HepG2 (cell line): Measurements from ENCODE around the gene NAA16. TPM values are rescaled to one million over a fixed set of nuclear protein-coding genes. Genes with fewer than 3 reads are reported as not detected.

Source experiments
- AGO1 ChIP-seq: fragments of 200-400 bp; formaldehyde crosslinking; IDR thresholded peaks from 2 replicates; pipeline ENCODE4 v1.6.1; 2017; ENCODE audit warnings: mild to moderate bottlenecking, low read depth, low read length, moderate library complexity; ENCODE audit not compliant: poor library complexity, severe bottlenecking
- CREM ChIP-seq, 2 experiments: sonication (generic) in 1 of 2; formaldehyde crosslinking in 1 of 2; IDR thresholded peaks; 2 replicates each; pipeline versions ENCODE4 v1.4.0 to v1.6.1; 2016 to 2020; ENCODE audit warnings: antibody characterized with exemption in 1 of 2, mild to moderate bottlenecking in 1 of 2, missing genetic modification reagents in 1 of 2
- FIP1L1 ChIP-seq: fragments of 200-400 bp; formaldehyde crosslinking; IDR thresholded peaks from 2 replicates; pipeline ENCODE4 v1.6.1; 2018; ENCODE audit warnings: low read depth, mild to moderate bottlenecking, low read length, moderate library complexity, borderline replicate concordance; ENCODE audit not compliant: insufficient read depth
- HCFC1 ChIP-seq: fragments of 150-350 bp; IDR thresholded peaks from 2 replicates; pipeline ENCODE4 v1.6.1; 2014; ENCODE audit warnings: low read depth, low read length
- HMG20B ChIP-seq: conservative IDR thresholded peaks from 2 replicates; pipeline ENCODE4 v1.6.1; 2016; ENCODE audit warnings: missing genetic modification reagents, missing compliant biosample characterization
- HNRNPUL1 ChIP-seq: fragments of 200-400 bp; formaldehyde crosslinking; IDR thresholded peaks from 2 replicates; pipeline ENCODE4 v1.6.1; 2017; ENCODE audit warnings: low read depth, mild to moderate bottlenecking, low read length, moderate library complexity
- HOXA3 ChIP-seq: sonication (generic); formaldehyde crosslinking; IDR thresholded peaks from 2 replicates; pipeline ENCODE4 v1.5.0; 2020; ENCODE audit warnings: missing genetic modification reagents
- MIER3 ChIP-seq: IDR thresholded peaks from 2 replicates; pipeline ENCODE4 v1.6.1; 2016; ENCODE audit warnings: missing compliant biosample characterization, borderline replicate concordance
- MTA3 ChIP-seq: sonication (generic); formaldehyde crosslinking; IDR thresholded peaks from 2 replicates; pipeline ENCODE4 v1.4.0; 2020; ENCODE audit warnings: missing genetic modification reagents
- RAD21 ChIP-seq: fragments of 450-650 bp; formaldehyde crosslinking; IDR thresholded peaks from 2 replicates; pipeline ENCODE4 v1.5.0; 2020; ENCODE audit warnings: mild to moderate bottlenecking
- ZBTB44 ChIP-seq: sonication (generic); formaldehyde crosslinking; IDR thresholded peaks from 2 replicates; pipeline ENCODE4 v1.4.0; 2020; ENCODE audit warnings: missing genetic modification reagents
- ZBTB49 ChIP-seq: sonication (generic); formaldehyde crosslinking; IDR thresholded peaks from 2 replicates; pipeline ENCODE4 v1.4.0; 2020; ENCODE audit warnings: missing genetic modification reagents, borderline replicate concordance
- ZMYM3 ChIP-seq: sonication (generic); formaldehyde crosslinking; IDR thresholded peaks from 2 replicates; pipeline ENCODE4 v1.5.1; 2020; ENCODE audit warnings: mild to moderate bottlenecking, missing genetic modification reagents
- ZNF143 ChIP-seq: sonication (generic); formaldehyde crosslinking; IDR thresholded peaks from 2 replicates; pipeline ENCODE4 v1.4.0; 2020; ENCODE audit warnings: missing genetic modification reagents
- ZNF235 ChIP-seq: sonication (generic); formaldehyde crosslinking; IDR thresholded peaks from 2 replicates; pipeline ENCODE4 v1.8.1; 2023; ENCODE audit warnings: mild to moderate bottlenecking, missing genetic modification reagents, borderline replicate concordance
- ZNF276 ChIP-seq: sonication (generic); formaldehyde crosslinking; IDR thresholded peaks from 2 replicates; pipeline ENCODE4 v1.4.0; 2020; ENCODE audit warnings: mild to moderate bottlenecking, low read depth, missing genetic modification reagents
- ZNF383 ChIP-seq: sonication (generic); formaldehyde crosslinking; IDR thresholded peaks from 2 replicates; pipeline ENCODE4 v1.4.0; 2020; ENCODE audit warnings: missing genetic modification reagents, mild to moderate bottlenecking, borderline replicate concordance
- ZSCAN9 ChIP-seq: IDR thresholded peaks from 2 replicates; pipeline ENCODE4 v1.6.1; 2016; ENCODE audit warnings: borderline replicate concordance
- polyA plus RNA-seq, 8 experiments: library from polyadenylated mRNA; depleted of rRNA in 3 of 8; stranded (reverse) in 7 of 8; unstranded in 1 of 8; fragments of >200 nt; fragmentation: Illumina TruSeq in 4 of 8; extraction: Trizol in 4 of 8; gene quantifications; 2 replicates each; pipeline versions ENCODE4 v1.2.1 to v1.2.3, GENCODE V29; 2011 to 2016; ENCODE audit warnings: low read depth in 4 of 8, missing spikeins in 1 of 8, mixed read lengths in 1 of 8; ENCODE audit not compliant: insufficient read depth in 1 of 8
- total RNA-seq, 5 experiments: library from RNA; depleted of rRNA; stranded (reverse); fragments of >200 nt; fragmentation: Illumina TruSeq; extraction: Trizol; gene quantifications; 2 replicates each; pipeline ENCODE4 v1.2.3, GENCODE V29; 2016; ENCODE audit warnings: low read depth in 1 of 5
- TF ChIP-seq, protein P1 (sequence below): sonication (generic); formaldehyde crosslinking; IDR thresholded peaks from 2 replicates; pipeline ENCODE4 v1.5.0; 2020; ENCODE audit warnings: mild to moderate bottlenecking, missing genetic modification reagents
- TF ChIP-seq, protein P2 (sequence below): IDR thresholded peaks from 2 replicates; pipeline ENCODE4 v1.6.1; 2012; ENCODE audit warnings: low read depth, low read length, improper control_type of control experiment

NAA16 gene
- total and polyA plus RNA-seq, 2 of the 13 experiments (the other 11 are each of a cell fraction or from before 2014, with no cell fraction given), result 9.2 to 15.1 TPM

DNA sequence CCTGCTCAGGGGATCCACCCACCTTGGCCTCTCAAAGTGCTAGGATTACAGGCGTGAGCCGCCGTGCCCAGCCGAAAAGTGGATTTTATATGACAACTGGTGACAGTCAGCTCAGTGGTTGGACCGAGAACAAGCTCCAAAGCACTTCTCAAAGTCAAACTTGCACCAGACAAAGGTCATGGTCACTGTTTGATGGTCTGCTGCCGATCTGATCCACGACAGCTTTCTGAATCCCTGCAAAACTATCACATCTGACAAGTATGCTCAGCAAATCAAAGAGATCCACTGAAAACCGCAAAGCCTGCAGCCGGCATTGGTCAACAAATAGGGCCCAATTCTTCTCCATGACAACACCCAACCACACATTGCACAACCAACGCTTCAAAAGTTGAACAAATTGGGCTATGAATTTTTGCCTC is 21.6 kb upstream of the NAA16 start (continued):
- TF ChIP-seq ZNF276 (CRISPR knock-in tag) (no peak), MIER3 (CRISPR knock-in tag) (0 out of 2 replicates have a peak, but pooled peaks have one; percentile 21), FIP1L1 (no peak), HNRNPUL1 (no peak), MTA3 (CRISPR knock-in tag) (no peak), ZNF235 (no peak), ZNF143 (CRISPR knock-in tag) (peak; percentile 34; the same call in 1 of the 2 replicates), ZNF383 (CRISPR knock-in tag) (no peak), HMG20B (CRISPR knock-in tag) (peak; percentile 100), RAD21 (CRISPR knock-in tag) (no peak), HCFC1 (no peak), ZBTB49 (CRISPR knock-in tag) (no peak), ZMYM3 (peak; percentile 76; the same call in 1 of the 2 replicates), CREM (IDR thresholded peaks at IDR 0.05) (peak; percentile 60; the same call in 1 of the 2 replicates), CREM (CRISPR knock-in tag; IDR thresholded peaks at IDR 0.05) (no peak), HOXA3 (CRISPR knock-in tag) (peak; percentile 49; the same call in 1 of the 2 replicates), ZBTB44 (CRISPR knock-in tag) (no peak), AGO1 (no peak), ZSCAN9 (no peak)
- TF ChIP-seq, protein P1, sequence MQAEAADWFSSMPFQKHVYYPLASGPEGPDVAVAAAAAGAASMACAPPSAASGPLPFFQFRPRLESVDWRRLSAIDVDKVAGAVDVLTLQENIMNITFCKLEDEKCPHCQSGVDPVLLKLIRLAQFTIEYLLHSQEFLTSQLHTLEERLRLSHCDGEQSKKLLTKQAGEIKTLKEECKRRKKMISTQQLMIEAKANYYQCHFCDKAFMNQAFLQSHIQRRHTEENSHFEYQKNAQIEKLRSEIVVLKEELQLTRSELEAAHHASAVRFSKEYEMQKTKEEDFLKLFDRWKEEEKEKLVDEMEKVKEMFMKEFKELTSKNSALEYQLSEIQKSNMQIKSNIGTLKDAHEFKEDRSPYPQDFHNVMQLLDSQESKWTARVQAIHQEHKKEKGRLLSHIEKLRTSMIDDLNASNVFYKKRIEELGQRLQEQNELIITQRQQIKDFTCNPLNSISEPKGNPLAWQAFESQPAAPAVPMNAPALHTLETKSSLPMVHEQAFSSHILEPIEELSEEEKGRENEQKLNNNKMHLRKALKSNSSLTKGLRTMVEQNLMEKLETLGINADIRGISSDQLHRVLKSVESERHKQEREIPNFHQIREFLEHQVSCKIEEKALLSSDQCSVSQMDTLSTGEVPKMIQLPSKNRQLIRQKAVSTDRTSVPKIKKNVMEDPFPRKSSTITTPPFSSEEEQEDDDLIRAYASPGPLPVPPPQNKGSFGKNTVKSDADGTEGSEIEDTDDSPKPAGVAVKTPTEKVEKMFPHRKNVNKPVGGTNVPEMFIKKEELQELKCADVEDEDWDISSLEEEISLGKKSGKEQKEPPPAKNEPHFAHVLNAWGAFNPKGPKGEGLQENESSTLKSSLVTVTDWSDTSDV (CRISPR knock-in tag), result no peak
- TF ChIP-seq, protein P2, sequence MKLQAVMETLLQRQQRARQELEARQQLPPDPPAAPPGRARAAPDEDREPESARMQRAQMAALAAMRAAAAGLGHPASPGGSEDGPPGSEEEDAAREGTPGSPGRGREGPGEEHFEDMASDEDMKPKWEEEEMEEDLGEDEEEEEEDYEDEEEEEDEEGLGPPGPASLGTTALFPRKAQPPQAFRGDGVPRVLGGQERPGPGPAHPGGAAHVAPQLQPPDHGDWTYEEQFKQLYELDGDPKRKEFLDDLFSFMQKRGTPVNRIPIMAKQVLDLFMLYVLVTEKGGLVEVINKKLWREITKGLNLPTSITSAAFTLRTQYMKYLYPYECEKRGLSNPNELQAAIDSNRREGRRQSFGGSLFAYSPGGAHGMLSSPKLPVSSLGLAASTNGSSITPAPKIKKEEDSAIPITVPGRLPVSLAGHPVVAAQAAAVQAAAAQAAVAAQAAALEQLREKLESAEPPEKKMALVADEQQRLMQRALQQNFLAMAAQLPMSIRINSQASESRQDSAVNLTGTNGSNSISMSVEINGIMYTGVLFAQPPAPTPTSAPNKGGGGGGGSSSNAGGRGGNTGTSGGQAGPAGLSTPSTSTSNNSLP, result peak; percentile 69; the same call in 1 of the 2 replicates
